ENCODE measurements around the gene ARID1A. TPM values are rescaled to one million over a fixed set of nuclear protein-coding genes. Genes with fewer than 3 reads are reported as not detected.

ARID1A gene
- total and polyA plus RNA-seq, 2 of the 4 experiments (the other 2 are of a cell fraction): 14.0 to 40.7 TPM

- BruUV-seq (replicated peaks): no TSS peak
- DNase-seq: no peak
- POLR2A ChIA-PET (ENCODE audit: unreplicated experiment): no interaction called here
Measured at GRCh38 chr1:26761217-26761616, 65.4 kb downstream of the ARID1A start.

More at GRCh38 chr1:26761217-26761616, 65.4 kb downstream of the ARID1A start:
- peaks cover 20% of the 10 kb centered on the region for H4K20me1 ChIP-seq (ENCODE audit: insufficient read depth, low read length)
- no peaks in the 10 kb centered on the region for H3K27me3 ChIP-seq (ENCODE audit: control insufficient read depth, insufficient read depth, low read length)
- H3K4me2 ChIP-seq (ENCODE audit: low read depth, low read length): no peak overlapping the region
- H2AK5ac ChIP-seq (ENCODE audit: low read depth, low read length): no peak overlapping the region
- intact Hi-C loops (cut with micrococcal nuclease) (no loop called here), dilution Hi-C loops (cut with HindIII; ENCODE audit: low sequenced_read_pairs, unreplicated experiment) (no loop called here), in situ Hi-C loops (cut with MboI; ENCODE audit: low sequenced_read_pairs) (no loop called here)
- no peak overlapping the region for H4K91ac ChIP-seq (ENCODE audit: insufficient read depth, low read depth, low read length)
- no peak overlapping the region for H3K23ac ChIP-seq (ENCODE audit: low read depth, low read length)
- H3K4ac ChIP-seq (ENCODE audit: low read depth, low read length): no peak overlapping the region
- H2BK120ac ChIP-seq (ENCODE audit: low read depth, low read length): no peak overlapping the region
- no peak overlapping the region for H3K56ac ChIP-seq (ENCODE audit: extremely low read depth, insufficient read depth, low read length)
- CTCF ChIA-PET: no interaction called here
- no peak overlapping the region for H3K4me3 ChIP-seq (ENCODE audit: insufficient read depth, low read depth, low read length)
- H3K9me3 ChIP-seq (ENCODE audit: control insufficient read depth, insufficient read depth, low read length): no peaks in the 10 kb centered on the region
- no peak for ATAC-seq (ENCODE audit: low read depth)
- 0 out of 2 replicates have a peak overlapping the region, but pooled peaks have one; percentile 28 for H2BK20ac ChIP-seq (ENCODE audit: low read depth, low read length)
- WGBS, 2 experiments (ENCODE audit: extremely low coverage in 2 of 2, insufficient read length in 1 of 2): no CpG with 5 or more reads among the region's 3 CpGs
- no peak overlapping the region for H2BK15ac ChIP-seq (ENCODE audit: low read depth, low read length)
- peaks cover 49 to 82% of the 10 kb centered on the region in 2 experiments for H3K79me1 ChIP-seq (ENCODE audit: low read depth in 1 of 2, low read length in 2 of 2)
- H3K18ac ChIP-seq (ENCODE audit: low read depth, low read length): no peak overlapping the region
- H3K9me1 ChIP-seq (ENCODE audit: insufficient read depth, low read length): peaks cover 31% of the 10 kb centered on the region
- peak overlapping the region; percentile 10 for H2AK9ac ChIP-seq (replicated peaks; ENCODE audit: low read depth, low read length, poor library complexity)
- no peak overlapping the region for H3K14ac ChIP-seq (replicated peaks; ENCODE audit: low read depth, low read length)
- no peak overlapping the region for H4K5ac ChIP-seq (ENCODE audit: low read depth, low read length)
- H3K36me3 ChIP-seq (ENCODE audit: control insufficient read depth, insufficient read depth, low read length): peaks cover 52% of the 10 kb centered on the region
- no peaks in the 10 kb centered on the region for H3K4me1 ChIP-seq (ENCODE audit: control insufficient read depth, insufficient read depth, low read length)
- no peak overlapping the region for H2AFZ ChIP-seq (replicated peaks; ENCODE audit: low read length, poor library complexity)
- H4K8ac ChIP-seq (ENCODE audit: low read depth in 2 of 2, low read length in 2 of 2): no peak overlapping the region
- TF ChIP-seq CTCF (conservative IDR thresholded peaks at IDR 0.05; ENCODE audit: low read depth, low read length) (0 out of 2 replicates have a peak, but pooled peaks have one; percentile 11), NFE2L2 (IDR thresholded peaks at IDR 0.05; ENCODE audit: low read depth, low read length) (no peak), BHLHE40 (IDR thresholded peaks at IDR 0.05; ENCODE audit: low read depth, low read length) (no peak)
- H3K9ac ChIP-seq (ENCODE audit: low read depth, low read length): no peak overlapping the region
- no peak overlapping the region for H2BK5ac ChIP-seq (ENCODE audit: low read depth, low read length, poor library complexity, severe bottlenecking)
- H3K27ac ChIP-seq (ENCODE audit: insufficient read depth, low read length): no peak overlapping the region
